AG04449 (cell line): ENCODE measurements around the gene RPL39L.

Experiments
- CTCF ChIA-PET: fragments of 350-600 bp; formaldehyde crosslinking; extraction: SDS; loops from one replicate; lab custom pipeline; 2021; ENCODE audit warnings: antibody characterized with exemption; lab: Yijun Ruan, JAX
- POLR2A ChIA-PET: fragments of 400-600, 350-600 bp; formaldehyde crosslinking; extraction: SDS; loops from one replicate; lab custom pipeline; 2020; ENCODE audit warnings: antibody characterized with exemption, inconsistent platforms; lab: Yijun Ruan, JAX
- DNase-seq: peaks from one replicate; pipeline ENCODE4 v3.0.0-alpha.2; 2010; ENCODE audit warnings: low read depth, low spot score
- H3K4me3 ChIP-seq: 2 replicates; pipeline ENCODE4 v1.5.1; 2011; ENCODE audit warnings: low read depth, mild to moderate bottlenecking, control low read depth, low read length
- TF ChIP-seq, protein P1 (sequence below): IDR thresholded peaks from one replicate; pipeline ENCODE4 v1.5.1; 2011; ENCODE audit warnings: mild to moderate bottlenecking, moderate library complexity, low read length, control low read depth, inconsistent platforms; ENCODE audit not compliant: insufficient read depth; ENCODE audit errors: missing control alignments

Gene RPL39L

GRCh38 chr3:187139126-187139894 lies at the start of gene RPL39L:
Gene RPL39L (minus strand): TSS chr3:187139496. CDS start chr3:187121300, 18,196 bp downstream.
- H3K4me3 ChIP-seq, result peak within 1 kb of the TSS; percentile 81
- POLR2A ChIA-PET, result interaction anchor here (1.0 kb wide), 1 partner anchor 207 kb away, joined by 4 read pairs; no protein-coding TSS in a partner anchor
- peak; percentile 21 for DNase-seq
- TF ChIP-seq, protein P1, sequence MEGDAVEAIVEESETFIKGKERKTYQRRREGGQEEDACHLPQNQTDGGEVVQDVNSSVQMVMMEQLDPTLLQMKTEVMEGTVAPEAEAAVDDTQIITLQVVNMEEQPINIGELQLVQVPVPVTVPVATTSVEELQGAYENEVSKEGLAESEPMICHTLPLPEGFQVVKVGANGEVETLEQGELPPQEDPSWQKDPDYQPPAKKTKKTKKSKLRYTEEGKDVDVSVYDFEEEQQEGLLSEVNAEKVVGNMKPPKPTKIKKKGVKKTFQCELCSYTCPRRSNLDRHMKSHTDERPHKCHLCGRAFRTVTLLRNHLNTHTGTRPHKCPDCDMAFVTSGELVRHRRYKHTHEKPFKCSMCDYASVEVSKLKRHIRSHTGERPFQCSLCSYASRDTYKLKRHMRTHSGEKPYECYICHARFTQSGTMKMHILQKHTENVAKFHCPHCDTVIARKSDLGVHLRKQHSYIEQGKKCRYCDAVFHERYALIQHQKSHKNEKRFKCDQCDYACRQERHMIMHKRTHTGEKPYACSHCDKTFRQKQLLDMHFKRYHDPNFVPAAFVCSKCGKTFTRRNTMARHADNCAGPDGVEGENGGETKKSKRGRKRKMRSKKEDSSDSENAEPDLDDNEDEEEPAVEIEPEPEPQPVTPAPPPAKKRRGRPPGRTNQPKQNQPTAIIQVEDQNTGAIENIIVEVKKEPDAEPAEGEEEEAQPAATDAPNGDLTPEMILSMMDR, result peak; percentile 97
- CTCF ChIA-PET, result interaction anchor here (0.5 to 9.3 kb wide), 55 partner anchors 9 to 577 kb away, joined by 3 to 139 read pairs (median 4); partner anchors contain the start of gene RTP1

DNA sequence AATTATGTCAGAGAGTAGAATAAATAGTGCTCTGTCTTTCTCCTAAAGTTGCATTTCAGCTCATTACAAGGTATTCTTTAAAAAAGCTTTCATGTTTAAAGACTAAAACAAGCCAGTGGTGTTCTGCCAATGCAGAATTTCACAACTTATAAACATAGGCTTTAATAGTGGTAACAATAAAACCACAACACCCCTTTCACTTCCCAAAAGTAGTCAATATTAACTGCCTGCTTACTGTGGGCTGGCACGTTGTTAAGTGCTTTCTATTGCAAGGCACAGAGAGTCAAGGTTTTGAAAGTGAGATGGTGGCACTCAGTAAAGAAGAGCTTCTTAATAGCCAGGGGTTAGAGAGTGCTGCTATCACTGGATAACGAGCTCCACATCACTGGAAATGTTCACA lies 49.6 kb upstream of the RPL39L start:
- TF ChIP-seq, protein P1, result no peak
- no peak for DNase-seq
- CTCF ChIA-PET, result interaction anchor here (1.1 to 1.5 kb wide), 3 partner anchors 32 to 490 kb away, joined by 3 to 4 read pairs (median 3); no protein-coding TSS in a partner anchor

GRCh38 chr3:187186801-187187421 lies 47.6 kb upstream of the RPL39L start:
- DNase-seq, result peak; percentile 65
- ChIA-PET POLR2A (no interaction called here), CTCF (interaction anchor here (0.8 to 2.0 kb wide), 6 partner anchors 13 to 492 kb away, joined by 3 to 8 read pairs (median 4); partner anchors contain the start of gene RPL39L)

More for the DNA sequence above, 49.6 kb upstream of the RPL39L start:
- no peak overlapping the region for H3K4me3 ChIP-seq
- POLR2A ChIA-PET, result no interaction called here

DNA sequence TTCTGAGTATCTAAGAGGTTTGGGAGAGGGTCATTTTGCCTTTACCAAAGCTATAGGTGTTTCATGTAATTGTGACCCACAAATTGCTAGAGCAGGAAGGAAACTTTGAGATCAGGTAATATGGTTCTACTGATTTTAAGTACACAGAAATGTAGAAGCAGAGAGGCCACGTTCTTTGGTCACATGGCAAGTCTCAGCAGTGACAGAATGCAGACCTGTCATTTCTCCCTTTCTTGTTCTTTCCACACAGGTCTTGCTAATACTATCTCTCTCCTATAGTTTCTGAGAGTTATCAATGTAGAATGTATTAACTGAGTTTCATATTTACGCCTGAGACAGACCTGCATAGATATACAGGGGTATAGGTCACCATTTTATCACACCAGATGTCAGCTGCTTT lies 47.1 kb upstream of the RPL39L start:
- ChIA-PET POLR2A (no interaction called here), CTCF (interaction anchor here (0.8 to 2.0 kb wide), 7 partner anchors 13 to 493 kb away, joined by 3 to 8 read pairs (median 4); partner anchors contain the start of gene RPL39L)
- no peak for DNase-seq

More at GRCh38 chr3:187186801-187187421, 47.6 kb upstream of the RPL39L start:
- TF ChIP-seq, protein P1, result no peak
- no peak overlapping the region for H3K4me3 ChIP-seq

GRCh38 chr3:187185759-187186158 lies 46.5 kb upstream of the RPL39L start:
- TF ChIP-seq, protein P1, result no peak
- no peak overlapping the region for H3K4me3 ChIP-seq
- no peak for DNase-seq
- ChIA-PET CTCF (interaction anchor here (0.8 to 2.0 kb wide), 4 partner anchors 12 to 133 kb away, joined by 3 to 8 read pairs (median 4); no protein-coding TSS in a partner anchor), POLR2A (no interaction called here)

More for the DNA sequence above, 47.1 kb upstream of the RPL39L start:
- TF ChIP-seq, protein P1, result no peak
- no peak overlapping the region for H3K4me3 ChIP-seq
